Measurements from ENCODE around the gene SLC27A1.

- TF ChIP-seq CTCF (IDR thresholded peaks at IDR 0.05) (no peak), POLR2AphosphoS5 (IDR thresholded peaks at IDR 0.05; ENCODE audit: insufficient read depth in 1 of 2, low read depth in 1 of 2) (no peak)
Observed at GRCh38 chr19:17503240-17503639, 32.9 kb downstream of the SLC27A1 start.

Measured in vagina (tissue), 2 donors.